NCI-H1417 treated with DMSO at 0.1 percent for 48 hours (cell line): ENCODE measurements around the gene AGRN.

Source experiments
- DNase-seq: peaks from one replicate; lab custom pipeline; 2025; lab: John Stamatoyannopoulos, UW

AGRN gene

DNA sequence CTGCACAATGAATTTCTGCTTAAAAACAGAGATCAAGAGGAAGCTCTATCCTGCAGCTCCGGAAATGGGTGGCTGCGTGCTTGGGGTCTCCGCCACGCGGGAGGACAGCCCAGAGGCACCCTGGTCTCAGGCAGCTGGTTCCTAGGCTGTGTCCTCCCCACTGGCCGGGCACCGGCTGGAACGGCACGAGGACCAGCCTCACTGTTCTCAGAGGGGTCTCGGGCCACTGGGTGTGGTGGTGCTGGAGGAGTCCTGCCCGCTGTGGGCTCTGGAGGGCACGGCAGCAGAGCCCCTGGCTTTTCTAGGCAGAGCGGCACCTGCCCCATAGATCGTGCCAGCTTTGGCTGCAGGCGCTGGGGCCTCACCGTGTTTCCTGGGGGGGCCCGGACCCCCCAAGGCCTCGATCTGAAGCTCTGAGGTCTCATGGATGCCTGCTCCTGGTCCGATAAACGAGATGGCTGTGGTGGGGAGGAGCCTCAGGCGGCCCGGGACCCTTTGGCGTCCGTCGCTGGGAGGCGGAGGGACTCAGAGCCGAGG, 62.4 kb downstream of the AGRN start:
- no peak for DNase-seq

- no peak for DNase-seq
Measured at GRCh38 chr1:1082776-1083415, 63.0 kb downstream of the AGRN start.

GRCh38 chr1:1083416-1084371, 63.8 kb downstream of the AGRN start:
- no peak for DNase-seq

DNA sequence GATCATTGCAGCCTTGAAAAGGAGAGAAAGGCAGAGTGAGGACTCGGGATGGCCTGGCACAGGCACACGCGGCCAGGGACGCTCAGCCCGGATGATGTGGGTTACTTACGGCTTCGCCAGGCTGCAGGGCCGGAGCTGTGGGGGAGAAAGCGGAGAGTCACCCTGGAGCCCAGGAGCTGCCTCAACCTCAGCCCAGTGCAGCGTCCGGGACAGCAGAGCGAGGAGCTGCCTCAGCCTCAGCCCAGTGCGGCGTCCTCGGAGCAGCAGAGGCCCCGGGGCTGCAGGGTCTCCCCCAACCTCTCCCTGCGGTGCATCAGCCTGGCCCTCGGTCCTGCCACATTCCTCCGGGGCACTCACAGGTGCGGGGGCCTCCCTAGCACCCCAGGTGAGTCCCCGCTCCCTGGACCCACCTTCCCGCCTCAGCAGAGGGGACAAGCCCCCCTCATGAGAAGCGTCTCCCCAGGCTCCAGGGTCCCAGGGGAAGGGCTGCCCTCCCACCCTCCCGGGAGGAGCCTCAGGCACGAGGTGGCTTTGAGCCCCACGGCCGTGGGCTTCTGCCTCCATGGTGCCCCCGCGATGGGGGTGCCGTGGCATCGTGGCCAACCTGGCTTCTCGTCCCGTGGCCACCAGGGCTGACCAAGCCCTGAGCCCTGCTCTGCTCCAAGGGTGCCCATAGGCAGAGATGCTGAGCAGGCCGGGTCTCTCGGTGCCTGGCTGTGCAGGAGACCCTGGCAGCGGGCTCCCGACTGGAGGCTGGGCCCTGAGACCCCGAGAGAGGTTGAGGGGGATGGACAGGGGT, 64.7 kb downstream of the AGRN start:
- no peak for DNase-seq

DNA sequence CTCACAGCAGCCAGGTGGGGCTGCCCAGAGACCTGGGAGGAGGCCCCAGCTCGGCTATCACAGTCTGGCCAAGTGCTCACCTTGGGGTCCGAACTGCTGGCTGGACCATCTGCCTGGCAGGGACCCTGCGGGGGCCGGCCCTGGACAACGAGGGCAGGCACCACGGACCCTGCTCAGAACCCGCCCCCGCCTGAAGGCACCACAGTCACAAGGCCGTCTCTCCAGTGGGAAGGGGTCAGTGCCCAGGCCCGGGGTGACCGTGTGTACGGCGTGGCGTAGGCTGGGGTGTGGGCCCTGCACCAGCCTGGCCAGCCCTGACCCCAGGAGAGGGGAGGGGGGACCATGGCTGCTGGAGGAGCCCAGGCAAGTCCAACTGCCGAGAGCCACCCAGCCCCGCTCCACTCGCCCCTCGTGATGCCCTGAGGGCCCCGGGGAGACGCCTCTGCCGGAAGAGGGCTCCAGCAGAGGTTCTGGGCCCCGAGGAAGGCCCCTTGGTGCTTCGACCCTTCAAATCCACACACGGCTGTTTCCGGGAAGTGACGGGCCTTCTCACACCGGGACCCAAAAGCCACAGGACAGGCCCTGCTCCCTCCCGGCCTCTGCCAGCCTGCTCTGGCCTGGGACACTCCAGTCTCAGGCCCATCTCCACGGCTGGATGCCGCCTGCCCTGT, 65.4 kb downstream of the AGRN start:
- DNase-seq, result no peak

DNA sequence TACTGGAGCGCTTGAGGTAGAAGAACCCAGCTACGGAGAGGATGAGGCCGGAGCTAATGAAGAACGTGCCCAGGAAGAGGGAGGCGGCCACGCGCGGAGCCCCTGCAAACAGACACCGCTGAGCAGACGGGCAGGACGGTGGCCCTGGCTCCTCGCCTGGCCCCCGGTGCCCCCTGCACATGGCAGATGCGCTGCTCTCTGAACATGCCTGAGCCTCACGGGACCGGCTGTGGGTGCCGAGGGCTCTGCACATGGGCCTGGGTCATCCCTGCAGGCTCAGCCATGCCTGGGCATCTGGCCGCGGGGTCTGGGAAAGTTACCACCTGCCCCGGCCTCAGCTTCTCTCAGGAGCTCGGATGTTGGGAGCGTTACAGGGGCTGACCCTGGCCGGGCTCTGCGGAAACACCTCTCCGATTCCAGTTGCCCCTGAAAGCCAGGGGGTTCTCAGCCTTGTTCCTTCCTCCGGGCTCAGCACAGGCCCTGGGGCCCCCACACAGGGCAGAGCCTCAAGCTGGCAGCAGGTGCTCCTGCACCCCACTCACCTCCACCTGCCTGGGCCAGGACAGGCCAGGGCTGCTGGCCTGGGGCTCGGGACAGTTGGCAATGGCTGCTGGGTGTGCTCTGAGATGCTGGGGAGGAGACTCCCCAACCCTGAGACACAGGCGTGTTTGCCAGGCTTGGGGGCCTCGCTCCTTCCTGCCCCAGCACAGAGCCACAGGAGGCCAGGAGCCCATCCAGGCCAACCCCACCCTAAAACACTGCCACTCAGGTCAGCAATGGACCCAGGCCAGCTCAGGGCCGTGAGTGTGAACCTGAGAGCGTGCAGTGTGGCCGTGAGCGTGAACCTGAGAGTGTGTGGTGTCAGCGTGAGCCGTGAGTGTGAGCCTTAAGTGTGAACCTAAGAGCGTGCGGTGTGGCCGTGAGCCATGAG, 66.3 kb downstream of the AGRN start:
- DNase-seq, result no peak

DNA sequence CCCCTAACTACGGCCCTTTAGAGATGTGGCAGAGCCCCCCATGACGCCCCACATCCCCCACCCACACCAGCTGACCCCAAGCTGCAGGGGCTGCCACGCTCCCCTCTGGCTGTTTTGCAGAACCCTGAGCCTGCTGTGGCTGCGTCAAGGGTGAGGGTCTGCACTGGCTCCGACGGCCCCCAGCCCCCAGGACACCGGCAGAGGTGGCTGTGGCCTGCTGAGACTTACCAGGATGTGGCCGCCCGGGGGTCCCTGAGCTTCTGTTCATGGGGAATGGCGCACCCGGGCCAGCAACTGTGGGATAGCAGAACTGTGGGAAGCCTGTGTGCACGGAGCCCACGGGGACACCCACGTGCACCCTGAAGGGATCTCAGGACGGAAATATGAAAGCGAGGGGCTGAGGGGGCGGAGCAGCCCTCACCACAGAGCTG, 67.0 kb downstream of the AGRN start:
- no peak for DNase-seq

DNA sequence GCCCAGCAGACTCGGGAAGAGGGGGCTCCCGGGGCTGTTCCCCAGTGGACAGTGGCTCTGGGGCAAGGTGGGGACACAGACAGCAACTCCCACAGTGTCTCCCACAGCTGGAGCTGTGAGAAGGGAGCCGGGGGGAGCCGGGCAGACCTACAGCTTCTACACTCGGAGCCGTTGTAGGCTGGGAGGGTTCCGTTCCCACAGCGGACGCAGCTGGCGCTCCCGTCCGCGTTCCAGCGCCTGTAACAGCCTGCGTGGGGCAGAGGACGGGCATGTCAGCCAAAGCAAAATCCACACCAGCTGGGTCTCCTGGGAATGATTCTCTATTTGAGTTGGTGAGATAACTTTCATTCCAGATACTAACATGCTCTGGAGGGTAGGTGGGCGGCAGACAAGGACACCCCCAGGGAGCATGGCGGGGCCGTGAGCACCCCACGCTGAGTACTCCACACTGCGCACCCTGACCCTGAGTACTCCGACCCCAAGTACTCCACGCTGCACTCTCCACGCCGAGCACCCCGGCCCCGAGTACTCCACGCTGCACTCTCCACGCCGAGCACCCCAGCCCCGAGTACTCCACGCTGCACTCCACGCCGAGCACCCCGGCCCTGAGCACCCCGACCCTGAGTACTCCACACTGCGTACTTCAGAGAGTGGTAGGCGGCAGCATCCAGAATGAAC, 67.6 kb downstream of the AGRN start:
- DNase-seq, result no peak

- DNase-seq, result no peak
Measured at GRCh38 chr1:1088029-1088800, 68.3 kb downstream of the AGRN start.

- no peak for DNase-seq
Measured at GRCh38 chr1:1088801-1089680, 69.1 kb downstream of the AGRN start.

GRCh38 chr1:1089731-1090423, 70.0 kb downstream of the AGRN start:
- DNase-seq, result no peak

DNA sequence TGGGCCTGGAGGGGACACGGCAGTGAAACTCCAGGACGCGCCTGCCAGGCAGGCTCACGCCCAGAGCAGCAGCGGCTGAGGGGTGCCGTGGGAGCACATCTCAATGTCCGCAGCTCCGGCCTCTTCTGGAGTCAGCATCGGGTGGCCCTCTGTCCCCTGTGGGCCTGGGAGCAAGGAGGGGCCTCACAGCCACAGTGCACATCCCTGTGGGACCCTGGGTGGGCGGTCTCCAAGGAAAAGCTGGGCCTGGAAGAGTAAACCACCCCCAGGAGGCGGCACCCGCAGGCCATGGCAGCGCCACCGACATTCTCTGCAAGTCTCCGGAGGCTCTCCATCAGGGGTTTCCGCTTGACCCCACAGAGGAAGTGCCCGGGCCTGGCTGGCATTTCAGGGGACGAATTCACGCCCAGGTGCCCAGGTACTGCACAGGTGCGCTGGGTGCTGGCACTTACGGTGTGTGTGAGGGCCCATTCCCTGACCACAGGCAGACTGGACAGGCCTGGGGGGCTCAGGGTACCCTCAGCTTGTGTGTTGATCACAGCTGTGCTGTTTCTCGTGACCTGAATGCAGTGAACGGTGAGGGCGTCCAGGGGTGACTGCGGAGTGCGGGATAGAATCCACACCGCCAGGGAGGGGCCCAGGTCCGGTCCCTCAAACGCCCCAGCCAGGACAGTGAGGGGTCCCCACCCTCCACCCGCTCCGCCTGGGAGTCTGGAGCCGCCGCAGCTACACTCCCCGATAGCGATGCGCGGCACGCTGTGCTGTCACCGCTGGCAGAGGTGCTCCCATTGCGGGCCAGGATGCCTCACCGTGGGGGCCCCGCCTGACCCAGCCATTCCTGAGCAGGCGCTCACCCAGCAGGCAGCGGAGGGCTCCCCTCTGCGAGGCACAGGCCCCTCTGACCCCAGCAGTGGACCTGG, 70.8 kb downstream of the AGRN start:
- DNase-seq, result no peak

GRCh38 chr1:1091344-1092148, 71.6 kb downstream of the AGRN start:
- DNase-seq, result no peak

GRCh38 chr1:1092149-1092855, 72.4 kb downstream of the AGRN start:
- no peak for DNase-seq
